ENCODE data around the gene KCNF1. TPM values are rescaled to one million over a fixed set of nuclear protein-coding genes. Genes with fewer than 3 reads are reported as not detected.

KCNF1 gene
- total RNA-seq, 1 donor from 2014 or later: 0.17 TPM

GRCh38 chr2:10878268-10878915, 33.3 kb upstream of the KCNF1 start:
- no peak for ATAC-seq

GRCh38 chr2:10879159-10879558, 32.6 kb upstream of the KCNF1 start:
- Histone ChIP-seq H3K4me3 (no peak overlapping the region), H3K4me1 (no peaks in the 10 kb centered on the region), H3K36me3 (no peaks in the 10 kb centered on the region), H3K27ac (no peak overlapping the region), H3K27me3 (no peaks in the 10 kb centered on the region), H3K9me3 (no peaks in the 10 kb centered on the region)
- TF ChIP-seq, protein P1, sequence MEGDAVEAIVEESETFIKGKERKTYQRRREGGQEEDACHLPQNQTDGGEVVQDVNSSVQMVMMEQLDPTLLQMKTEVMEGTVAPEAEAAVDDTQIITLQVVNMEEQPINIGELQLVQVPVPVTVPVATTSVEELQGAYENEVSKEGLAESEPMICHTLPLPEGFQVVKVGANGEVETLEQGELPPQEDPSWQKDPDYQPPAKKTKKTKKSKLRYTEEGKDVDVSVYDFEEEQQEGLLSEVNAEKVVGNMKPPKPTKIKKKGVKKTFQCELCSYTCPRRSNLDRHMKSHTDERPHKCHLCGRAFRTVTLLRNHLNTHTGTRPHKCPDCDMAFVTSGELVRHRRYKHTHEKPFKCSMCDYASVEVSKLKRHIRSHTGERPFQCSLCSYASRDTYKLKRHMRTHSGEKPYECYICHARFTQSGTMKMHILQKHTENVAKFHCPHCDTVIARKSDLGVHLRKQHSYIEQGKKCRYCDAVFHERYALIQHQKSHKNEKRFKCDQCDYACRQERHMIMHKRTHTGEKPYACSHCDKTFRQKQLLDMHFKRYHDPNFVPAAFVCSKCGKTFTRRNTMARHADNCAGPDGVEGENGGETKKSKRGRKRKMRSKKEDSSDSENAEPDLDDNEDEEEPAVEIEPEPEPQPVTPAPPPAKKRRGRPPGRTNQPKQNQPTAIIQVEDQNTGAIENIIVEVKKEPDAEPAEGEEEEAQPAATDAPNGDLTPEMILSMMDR (IDR thresholded peaks at IDR 0.05): no peak
- ATAC-seq: no peak
- intact Hi-C loops (cut with DNase I): no loop called here
- DNase-seq: no peak

More at GRCh38 chr2:10878268-10878915, 33.3 kb upstream of the KCNF1 start:
- TF ChIP-seq, protein P1 (IDR thresholded peaks at IDR 0.05): no peak
- intact Hi-C loops (cut with DNase I): no loop called here
- Histone ChIP-seq H3K27ac (no peak overlapping the region), H3K36me3 (no peaks in the 10 kb centered on the region), H3K4me1 (no peaks in the 10 kb centered on the region), H3K4me3 (no peak overlapping the region), H3K9me3 (no peaks in the 10 kb centered on the region), H3K27me3 (no peaks in the 10 kb centered on the region)
- DNase-seq: no peak

GRCh38 chr2:10879624-10880585, 31.8 kb upstream of the KCNF1 start:
- intact Hi-C loops (cut with DNase I): no loop called here
- ATAC-seq: no peak

GRCh38 chr2:10880586-10881321, 31.0 kb upstream of the KCNF1 start:
- intact Hi-C loops (cut with DNase I): no loop called here
- Histone ChIP-seq H3K4me1 (no peaks in the 10 kb centered on the region), H3K27ac (no peak overlapping the region), H3K9me3 (no peaks in the 10 kb centered on the region), H3K36me3 (no peaks in the 10 kb centered on the region), H3K4me3 (no peak overlapping the region), H3K27me3 (no peaks in the 10 kb centered on the region)
- DNase-seq (no peak), ATAC-seq (peak; percentile 67)
- TF ChIP-seq, protein P1 (IDR thresholded peaks at IDR 0.05): no peak

More at GRCh38 chr2:10879624-10880585, 31.8 kb upstream of the KCNF1 start:
- Histone ChIP-seq H3K9me3 (no peaks in the 10 kb centered on the region), H3K27ac (no peak overlapping the region), H3K4me1 (no peaks in the 10 kb centered on the region), H3K4me3 (no peak overlapping the region), H3K27me3 (no peaks in the 10 kb centered on the region), H3K36me3 (no peaks in the 10 kb centered on the region)
- no peak for DNase-seq
- TF ChIP-seq, protein P1 (IDR thresholded peaks at IDR 0.05): no peak

GRCh38 chr2:10882568-10882967, 29.2 kb upstream of the KCNF1 start:
- H3K4me1 ChIP-seq: no peaks in the 10 kb centered on the region
- TF ChIP-seq, protein P1 (IDR thresholded peaks at IDR 0.05): no peak
- no peak for DNase-seq
- ATAC-seq: no peak
- H3K4me3 ChIP-seq: no peak overlapping the region
- no peaks in the 10 kb centered on the region for H3K9me3 ChIP-seq
- no peaks in the 10 kb centered on the region for H3K27me3 ChIP-seq
- no peak overlapping the region for H3K27ac ChIP-seq
- H3K36me3 ChIP-seq: no peaks in the 10 kb centered on the region
- intact Hi-C loops (cut with DNase I): no loop called here
